Measurements from ENCODE around the gene MGMT. TPM values are rescaled to one million over a fixed set of nuclear protein-coding genes. Genes with fewer than 3 reads are reported as not detected.

The MGMT gene
- polyA plus RNA-seq, 1 donor from 2014 or later = 0.94 TPM

DNA sequence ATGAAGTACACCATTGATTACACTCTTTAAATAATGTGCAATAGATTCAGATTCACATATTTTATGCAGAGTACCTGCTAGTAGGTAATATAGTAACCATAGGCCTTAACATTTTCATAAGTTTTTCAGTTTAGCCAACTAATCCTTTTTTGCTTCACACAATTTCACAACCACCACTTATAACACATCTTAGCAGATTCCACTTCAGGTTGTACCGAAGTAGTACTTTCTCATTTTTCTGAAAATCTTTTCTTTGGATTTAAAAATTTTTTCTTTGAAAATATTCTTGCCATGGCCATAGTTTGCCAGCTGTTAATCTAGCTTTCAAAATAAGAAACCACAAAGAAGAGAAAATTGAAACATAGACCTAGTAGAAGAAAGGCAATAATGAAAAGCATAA lies 203.1 kb downstream of the MGMT start:
- no peaks in the 10 kb centered on the region for H4K20me1 ChIP-seq (ENCODE audit: insufficient read depth)
- no peak overlapping the region for H3K4me3 ChIP-seq (ENCODE audit: low read length)
- H3K79me2 ChIP-seq (replicated peaks; ENCODE audit: insufficient read depth, low read length) = no peaks in the 10 kb centered on the region
- no peak overlapping the region for H2AFZ ChIP-seq (ENCODE audit: low read depth, low read length)
- H3K27me3 ChIP-seq (ENCODE audit: insufficient read depth, low read depth, low read length) = no peaks in the 10 kb centered on the region
- no peaks in the 10 kb centered on the region for H3K9me2 ChIP-seq (ENCODE audit: insufficient read depth, low read length)
- H3K9me3 ChIP-seq (ENCODE audit: low read length) = peaks cover 3% of the 10 kb centered on the region
- H3K36me3 ChIP-seq (ENCODE audit: insufficient read depth, low read length) = no peaks in the 10 kb centered on the region
- TF ChIP-seq, protein P1, sequence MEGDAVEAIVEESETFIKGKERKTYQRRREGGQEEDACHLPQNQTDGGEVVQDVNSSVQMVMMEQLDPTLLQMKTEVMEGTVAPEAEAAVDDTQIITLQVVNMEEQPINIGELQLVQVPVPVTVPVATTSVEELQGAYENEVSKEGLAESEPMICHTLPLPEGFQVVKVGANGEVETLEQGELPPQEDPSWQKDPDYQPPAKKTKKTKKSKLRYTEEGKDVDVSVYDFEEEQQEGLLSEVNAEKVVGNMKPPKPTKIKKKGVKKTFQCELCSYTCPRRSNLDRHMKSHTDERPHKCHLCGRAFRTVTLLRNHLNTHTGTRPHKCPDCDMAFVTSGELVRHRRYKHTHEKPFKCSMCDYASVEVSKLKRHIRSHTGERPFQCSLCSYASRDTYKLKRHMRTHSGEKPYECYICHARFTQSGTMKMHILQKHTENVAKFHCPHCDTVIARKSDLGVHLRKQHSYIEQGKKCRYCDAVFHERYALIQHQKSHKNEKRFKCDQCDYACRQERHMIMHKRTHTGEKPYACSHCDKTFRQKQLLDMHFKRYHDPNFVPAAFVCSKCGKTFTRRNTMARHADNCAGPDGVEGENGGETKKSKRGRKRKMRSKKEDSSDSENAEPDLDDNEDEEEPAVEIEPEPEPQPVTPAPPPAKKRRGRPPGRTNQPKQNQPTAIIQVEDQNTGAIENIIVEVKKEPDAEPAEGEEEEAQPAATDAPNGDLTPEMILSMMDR (IDR thresholded peaks at IDR 0.05; ENCODE audit: poor library complexity, severe bottlenecking) = no peak
- no peak for TF ChIP-seq POLR2AphosphoS5 (IDR thresholded peaks at IDR 0.05)
- TF ChIP-seq TAF1 (IDR thresholded peaks at IDR 0.05; ENCODE audit: low read depth) = no peak
- TF ChIP-seq, protein P2, sequence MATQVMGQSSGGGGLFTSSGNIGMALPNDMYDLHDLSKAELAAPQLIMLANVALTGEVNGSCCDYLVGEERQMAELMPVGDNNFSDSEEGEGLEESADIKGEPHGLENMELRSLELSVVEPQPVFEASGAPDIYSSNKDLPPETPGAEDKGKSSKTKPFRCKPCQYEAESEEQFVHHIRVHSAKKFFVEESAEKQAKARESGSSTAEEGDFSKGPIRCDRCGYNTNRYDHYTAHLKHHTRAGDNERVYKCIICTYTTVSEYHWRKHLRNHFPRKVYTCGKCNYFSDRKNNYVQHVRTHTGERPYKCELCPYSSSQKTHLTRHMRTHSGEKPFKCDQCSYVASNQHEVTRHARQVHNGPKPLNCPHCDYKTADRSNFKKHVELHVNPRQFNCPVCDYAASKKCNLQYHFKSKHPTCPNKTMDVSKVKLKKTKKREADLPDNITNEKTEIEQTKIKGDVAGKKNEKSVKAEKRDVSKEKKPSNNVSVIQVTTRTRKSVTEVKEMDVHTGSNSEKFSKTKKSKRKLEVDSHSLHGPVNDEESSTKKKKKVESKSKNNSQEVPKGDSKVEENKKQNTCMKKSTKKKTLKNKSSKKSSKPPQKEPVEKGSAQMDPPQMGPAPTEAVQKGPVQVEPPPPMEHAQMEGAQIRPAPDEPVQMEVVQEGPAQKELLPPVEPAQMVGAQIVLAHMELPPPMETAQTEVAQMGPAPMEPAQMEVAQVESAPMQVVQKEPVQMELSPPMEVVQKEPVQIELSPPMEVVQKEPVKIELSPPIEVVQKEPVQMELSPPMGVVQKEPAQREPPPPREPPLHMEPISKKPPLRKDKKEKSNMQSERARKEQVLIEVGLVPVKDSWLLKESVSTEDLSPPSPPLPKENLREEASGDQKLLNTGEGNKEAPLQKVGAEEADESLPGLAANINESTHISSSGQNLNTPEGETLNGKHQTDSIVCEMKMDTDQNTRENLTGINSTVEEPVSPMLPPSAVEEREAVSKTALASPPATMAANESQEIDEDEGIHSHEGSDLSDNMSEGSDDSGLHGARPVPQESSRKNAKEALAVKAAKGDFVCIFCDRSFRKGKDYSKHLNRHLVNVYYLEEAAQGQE (IDR thresholded peaks at IDR 0.05; ENCODE audit: borderline replicate concordance) = no peak
- no peak for TF ChIP-seq MXI1 (conservative IDR thresholded peaks at IDR 0.05; ENCODE audit: poor library complexity, severe bottlenecking)
- no peak for TF ChIP-seq EP300 (conservative IDR thresholded peaks at IDR 0.05; ENCODE audit: poor library complexity, severe bottlenecking)
- TF ChIP-seq RAD21 (conservative IDR thresholded peaks at IDR 0.05) = no peak
- no peak for TF ChIP-seq EZH2 (IDR thresholded peaks at IDR 0.05; ENCODE audit: borderline replicate concordance, insufficient read depth, low read length, poor library complexity, severe bottlenecking)
- no peak for TF ChIP-seq SMC3 (conservative IDR thresholded peaks at IDR 0.05; ENCODE audit: poor library complexity)
- no peaks in the 10 kb centered on the region for H3F3A ChIP-seq (ENCODE audit: insufficient read depth, low read length, poor library complexity, severe bottlenecking)
- no peak overlapping the region for H3K4me2 ChIP-seq (ENCODE audit: low read length)
- no peak overlapping the region for H3K9ac ChIP-seq (ENCODE audit: low read length)
- no peak overlapping the region for H3K27ac ChIP-seq (ENCODE audit: low read length)

DNA sequence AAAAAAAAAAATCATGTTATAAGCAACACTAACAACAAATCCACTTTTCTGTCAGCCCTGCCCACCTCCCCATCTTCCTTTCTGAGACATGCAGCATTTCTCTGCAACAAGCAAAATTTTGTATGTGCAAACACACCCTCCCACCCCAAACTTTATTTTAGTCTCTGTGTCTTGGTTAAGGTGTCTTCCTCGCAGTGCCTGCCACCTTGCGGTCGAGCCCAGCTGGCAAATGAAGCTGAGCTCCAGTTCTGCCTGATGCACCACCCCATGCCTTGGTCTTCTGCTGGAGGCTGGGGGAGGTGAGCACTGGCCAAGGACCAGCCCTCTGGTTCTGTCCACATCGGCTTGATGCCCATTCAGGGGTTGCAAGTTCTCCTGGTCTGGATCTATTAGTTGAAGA lies 206.3 kb downstream of the MGMT start:
- Histone ChIP-seq H3K9me2 (ENCODE audit: insufficient read depth, low read length) (no peaks in the 10 kb centered on the region), H3K27ac (ENCODE audit: low read length) (no peak overlapping the region), H3K4me2 (ENCODE audit: low read length) (no peak overlapping the region), H3F3A (ENCODE audit: insufficient read depth, low read length, poor library complexity, severe bottlenecking) (no peaks in the 10 kb centered on the region), H2AFZ (ENCODE audit: low read depth, low read length) (no peak overlapping the region), H3K36me3 (ENCODE audit: insufficient read depth, low read length) (no peaks in the 10 kb centered on the region), H3K9ac (ENCODE audit: low read length) (no peak overlapping the region), H4K20me1 (ENCODE audit: insufficient read depth) (no peaks in the 10 kb centered on the region), H3K4me3 (ENCODE audit: low read length) (no peak overlapping the region), H3K79me2 (replicated peaks; ENCODE audit: insufficient read depth, low read length) (no peaks in the 10 kb centered on the region), H3K27me3 (ENCODE audit: insufficient read depth, low read depth, low read length) (no peaks in the 10 kb centered on the region), H3K9me3 (ENCODE audit: low read length) (peaks cover 3% of the 10 kb centered on the region)
- TF ChIP-seq, protein P2 (IDR thresholded peaks at IDR 0.05; ENCODE audit: borderline replicate concordance) = no peak
- TF ChIP-seq RAD21 (conservative IDR thresholded peaks at IDR 0.05) (no peak), EZH2 (IDR thresholded peaks at IDR 0.05; ENCODE audit: borderline replicate concordance, insufficient read depth, low read length, poor library complexity, severe bottlenecking) (no peak), SMC3 (conservative IDR thresholded peaks at IDR 0.05; ENCODE audit: poor library complexity) (no peak), EP300 (conservative IDR thresholded peaks at IDR 0.05; ENCODE audit: poor library complexity, severe bottlenecking) (no peak), MXI1 (conservative IDR thresholded peaks at IDR 0.05; ENCODE audit: poor library complexity, severe bottlenecking) (no peak), TAF1 (IDR thresholded peaks at IDR 0.05; ENCODE audit: low read depth) (no peak), POLR2AphosphoS5 (IDR thresholded peaks at IDR 0.05) (no peak)
- TF ChIP-seq, protein P1 (IDR thresholded peaks at IDR 0.05; ENCODE audit: poor library complexity, severe bottlenecking) = no peak

All from neural cell (in vitro differentiated cells).